NCI-H510A (cell line): ENCODE data around the gene DCTN5.

Experiments used
- DNase-seq: peaks from one replicate; lab custom pipeline; 2025; lab: John Stamatoyannopoulos, UW

The DCTN5 gene

GRCh38 chr16:23663918-23664317, 22.7 kb downstream of the DCTN5 start:
- no peak for DNase-seq

DNA sequence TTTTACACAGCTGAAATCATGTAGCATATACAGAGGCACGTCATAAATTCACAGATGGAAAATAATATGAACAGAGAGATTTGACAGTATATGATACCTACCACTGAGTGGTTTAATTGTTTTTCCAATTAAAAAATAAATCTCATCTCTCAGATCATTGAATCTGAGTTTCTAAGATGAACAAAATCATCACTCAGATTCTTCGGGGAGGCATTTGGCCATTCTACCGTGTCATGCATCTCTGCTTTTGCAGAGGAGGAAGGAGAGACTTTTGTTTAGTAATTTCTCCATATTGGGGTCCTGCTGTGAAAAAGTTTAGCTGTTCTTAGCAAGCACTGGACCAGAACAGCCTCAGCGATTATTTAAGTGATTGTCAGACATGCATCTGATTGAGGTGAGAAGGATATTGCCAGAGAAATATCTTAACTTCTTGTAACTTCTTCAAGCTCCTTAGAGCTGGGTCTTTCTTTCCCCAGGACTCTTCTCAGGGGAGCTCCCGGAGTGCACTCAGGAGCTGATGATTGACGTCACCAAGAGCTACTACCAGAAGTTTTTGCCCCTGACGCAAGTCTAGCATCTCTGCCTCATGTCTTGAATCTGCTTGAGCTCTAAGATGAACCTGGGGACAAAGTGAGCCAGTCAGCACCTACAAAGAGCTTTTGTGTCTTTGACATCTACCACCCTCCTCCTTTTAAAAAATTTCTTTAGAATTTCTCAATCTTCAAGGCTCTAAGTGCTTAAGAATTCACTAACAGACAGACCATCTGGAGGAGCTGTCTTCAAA, 25.5 kb downstream of the DCTN5 start:
- no peak for DNase-seq

DNA sequence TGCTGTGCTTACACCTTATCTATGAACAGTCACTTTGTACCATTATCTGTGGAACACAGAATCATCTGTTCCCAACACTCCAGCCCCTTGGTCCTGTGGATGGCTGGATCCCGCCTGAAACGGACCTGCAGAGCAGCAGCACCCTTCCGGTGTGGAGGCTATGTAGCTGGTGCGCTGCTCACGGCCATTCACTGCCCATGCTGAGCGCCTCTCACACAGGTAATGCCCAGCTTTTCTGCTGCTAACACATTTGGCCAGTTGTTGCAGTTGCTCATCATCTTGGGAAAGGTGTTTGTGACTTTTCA, 26.0 kb downstream of the DCTN5 start:
- DNase-seq = no peak

DNA sequence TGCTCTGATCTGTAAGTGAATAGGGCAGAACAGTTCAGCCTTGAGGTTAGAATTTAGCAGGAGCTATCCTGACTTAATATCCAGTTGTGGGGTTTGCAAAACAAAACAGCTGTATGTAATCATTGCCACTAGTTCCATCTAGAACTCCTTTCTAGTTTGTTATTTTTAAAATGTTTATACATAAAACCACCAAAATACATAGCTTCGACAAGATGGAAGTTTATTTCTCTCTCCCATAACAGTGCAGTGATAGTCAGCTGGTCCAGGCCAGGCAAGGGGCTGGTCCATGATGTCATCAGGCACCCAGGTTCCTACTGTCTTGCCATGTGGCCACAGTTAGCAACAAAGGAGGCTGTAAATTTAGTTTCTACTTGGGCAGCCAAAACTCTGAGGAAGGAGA, 27.0 kb downstream of the DCTN5 start:
- DNase-seq = no peak

- no peak for DNase-seq
Observed at GRCh38 chr16:23668873-23669272, 27.6 kb downstream of the DCTN5 start.

DNA sequence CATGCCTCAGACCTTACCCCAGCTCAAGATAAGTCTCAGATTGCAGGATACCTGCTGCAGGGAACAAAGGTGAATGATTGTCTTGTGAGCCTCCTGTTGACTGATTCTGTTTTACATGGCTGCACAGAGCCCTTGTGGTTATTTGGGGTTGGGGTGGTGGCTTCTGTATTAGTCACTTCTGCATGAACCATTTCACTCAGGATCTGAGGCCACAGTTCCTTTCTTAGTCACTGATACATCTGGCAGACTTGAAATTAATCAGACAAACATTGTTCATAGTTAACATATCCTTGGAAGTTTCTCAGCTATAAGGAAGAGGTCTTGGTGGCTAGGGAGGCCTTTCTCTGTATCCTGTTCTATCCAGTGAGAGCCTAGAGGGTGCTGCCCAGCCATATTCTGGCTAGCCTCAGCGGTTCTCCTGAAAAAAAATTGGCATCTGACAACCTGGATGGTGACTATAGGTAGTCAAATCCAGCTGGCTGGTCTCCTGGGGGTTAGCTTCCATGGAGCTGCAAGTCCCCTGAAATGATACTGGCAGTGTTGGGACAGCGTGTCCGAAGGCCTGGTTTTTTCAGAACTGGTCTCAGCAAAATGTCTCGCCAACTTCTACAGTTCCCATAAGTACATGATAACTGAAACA, 29.0 kb downstream of the DCTN5 start:
- no peak for DNase-seq

DNA sequence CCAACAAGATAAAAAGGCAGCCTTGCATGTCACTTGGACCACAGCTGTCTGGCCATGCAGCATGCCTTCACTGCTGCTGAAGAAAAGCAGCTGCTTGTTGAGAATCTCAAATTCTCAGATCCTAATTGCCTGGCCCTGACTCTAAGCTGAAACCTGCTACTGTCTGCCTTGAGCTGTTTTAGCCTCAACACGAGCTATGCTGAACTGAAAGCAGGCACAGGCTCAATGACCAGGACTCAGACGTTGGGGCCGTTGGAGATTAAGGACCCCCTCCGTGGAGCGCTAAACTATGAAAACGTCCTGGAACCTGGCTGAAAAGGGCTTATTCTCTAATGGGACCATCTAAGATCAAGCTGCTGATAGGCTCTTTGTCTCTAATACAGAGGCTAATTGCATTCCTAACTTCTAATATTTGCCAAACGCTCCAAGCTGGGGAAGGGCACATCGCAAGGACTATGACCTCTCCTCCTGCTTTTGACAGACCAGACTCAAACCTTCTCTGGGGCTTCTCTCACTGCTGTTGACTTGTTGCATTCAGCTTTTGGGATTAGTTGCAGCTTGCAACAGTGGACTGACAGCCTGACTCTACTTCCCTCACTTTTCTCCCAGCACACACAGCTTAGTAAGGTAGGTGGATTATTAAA, 32.8 kb downstream of the DCTN5 start:
- DNase-seq = no peak

GRCh38 chr16:23676924-23677480, 35.7 kb downstream of the DCTN5 start:
- no peak for DNase-seq

GRCh38 chr16:23678430-23679273, 37.4 kb downstream of the DCTN5 start, which contains the start of gene PLK1:
Gene PLK1 (plus strand): TSS chr16:23678889. CDS start chr16:23678933, 44 bp downstream.
- DNase-seq = peak; percentile 92

- peak; percentile 51 for DNase-seq
Observed at GRCh38 chr16:23679274-23679985, 38.2 kb downstream of the DCTN5 start.

DNA sequence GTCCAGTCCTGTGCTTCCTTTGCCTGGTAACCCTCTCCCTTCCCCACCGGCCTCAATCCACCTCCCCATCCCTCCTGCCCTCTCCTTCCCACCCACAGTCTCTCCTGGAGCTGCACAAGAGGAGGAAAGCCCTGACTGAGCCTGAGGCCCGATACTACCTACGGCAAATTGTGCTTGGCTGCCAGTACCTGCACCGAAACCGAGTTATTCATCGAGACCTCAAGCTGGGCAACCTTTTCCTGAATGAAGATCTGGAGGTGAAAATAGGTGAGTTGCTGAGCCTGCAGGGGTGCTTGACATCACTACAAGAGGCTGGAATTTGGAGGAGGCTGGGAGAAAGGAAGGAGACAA, 38.7 kb downstream of the DCTN5 start:
- DNase-seq = no peak

- no peak for DNase-seq
Observed at GRCh38 chr16:23682181-23682580, 40.9 kb downstream of the DCTN5 start.

- DNase-seq = no peak
Observed at GRCh38 chr16:23683487-23683886, 42.2 kb downstream of the DCTN5 start.

- DNase-seq = no peak
Observed at GRCh38 chr16:23687034-23687808, 46.0 kb downstream of the DCTN5 start.

DNA sequence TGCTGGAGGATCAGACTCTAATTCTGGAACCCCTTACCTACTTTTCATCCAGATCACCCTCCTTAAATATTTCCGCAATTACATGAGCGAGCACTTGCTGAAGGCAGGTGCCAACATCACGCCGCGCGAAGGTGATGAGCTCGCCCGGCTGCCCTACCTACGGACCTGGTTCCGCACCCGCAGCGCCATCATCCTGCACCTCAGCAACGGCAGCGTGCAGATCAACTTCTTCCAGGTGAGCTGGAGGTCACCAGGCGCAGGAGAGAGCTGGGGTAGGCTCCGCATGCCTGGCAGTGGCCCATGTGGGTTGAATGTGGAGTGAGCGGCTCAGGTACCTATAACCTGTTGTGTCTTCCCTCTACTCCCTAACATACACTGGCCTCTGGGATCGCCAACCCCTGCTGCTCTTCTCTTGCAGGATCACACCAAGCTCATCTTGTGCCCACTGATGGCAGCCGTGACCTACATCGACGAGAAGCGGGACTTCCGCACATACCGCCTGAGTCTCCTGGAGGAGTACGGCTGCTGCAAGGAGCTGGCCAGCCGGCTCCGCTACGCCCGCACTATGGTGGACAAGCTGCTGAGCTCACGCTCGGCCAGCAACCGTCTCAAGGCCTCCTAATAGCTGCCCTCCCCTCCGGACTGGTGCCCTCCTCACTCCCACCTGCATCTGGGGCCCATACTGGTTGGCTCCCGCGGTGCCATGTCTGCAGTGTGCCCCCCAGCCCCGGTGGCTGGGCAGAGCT, 48.3 kb downstream of the DCTN5 start:
- DNase-seq = no peak

- no peak for DNase-seq
Observed at GRCh38 chr16:23690771-23691482, 49.7 kb downstream of the DCTN5 start.

DNA sequence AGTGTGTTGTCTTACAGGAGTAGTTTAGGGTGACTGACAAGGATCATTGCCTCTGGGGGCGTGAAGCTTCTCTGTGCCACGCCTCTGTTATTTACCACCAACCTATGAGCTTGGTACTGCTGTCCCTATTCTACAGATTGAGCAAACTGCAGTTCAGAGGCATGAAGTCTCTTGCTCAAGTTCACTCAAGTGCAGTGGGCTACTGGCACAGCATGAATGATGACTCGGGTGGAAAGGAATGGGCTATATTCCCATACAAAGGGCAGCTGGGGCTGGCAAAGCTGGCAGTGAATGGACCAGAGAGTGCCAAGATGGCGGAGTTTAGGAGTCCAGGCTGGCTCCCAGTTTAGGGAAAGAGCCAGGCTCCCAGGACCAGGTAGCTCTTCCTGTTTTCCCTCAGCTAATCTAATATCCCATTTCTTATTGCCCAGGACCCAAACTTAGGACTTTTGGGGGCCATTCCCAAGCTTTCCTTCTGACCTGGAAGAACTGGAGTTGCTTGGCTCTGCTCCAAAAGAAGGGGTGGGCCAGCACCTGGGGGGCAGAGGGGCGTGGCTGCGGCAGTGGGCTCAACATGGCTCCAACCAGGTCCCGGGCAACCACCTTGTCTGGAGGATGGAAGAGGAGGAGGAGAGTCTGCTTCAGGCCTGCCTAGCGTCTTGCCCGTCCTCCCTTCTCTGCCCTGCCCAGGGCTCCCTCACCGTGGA, 50.4 kb downstream of the DCTN5 start:
- DNase-seq = no peak

DNA sequence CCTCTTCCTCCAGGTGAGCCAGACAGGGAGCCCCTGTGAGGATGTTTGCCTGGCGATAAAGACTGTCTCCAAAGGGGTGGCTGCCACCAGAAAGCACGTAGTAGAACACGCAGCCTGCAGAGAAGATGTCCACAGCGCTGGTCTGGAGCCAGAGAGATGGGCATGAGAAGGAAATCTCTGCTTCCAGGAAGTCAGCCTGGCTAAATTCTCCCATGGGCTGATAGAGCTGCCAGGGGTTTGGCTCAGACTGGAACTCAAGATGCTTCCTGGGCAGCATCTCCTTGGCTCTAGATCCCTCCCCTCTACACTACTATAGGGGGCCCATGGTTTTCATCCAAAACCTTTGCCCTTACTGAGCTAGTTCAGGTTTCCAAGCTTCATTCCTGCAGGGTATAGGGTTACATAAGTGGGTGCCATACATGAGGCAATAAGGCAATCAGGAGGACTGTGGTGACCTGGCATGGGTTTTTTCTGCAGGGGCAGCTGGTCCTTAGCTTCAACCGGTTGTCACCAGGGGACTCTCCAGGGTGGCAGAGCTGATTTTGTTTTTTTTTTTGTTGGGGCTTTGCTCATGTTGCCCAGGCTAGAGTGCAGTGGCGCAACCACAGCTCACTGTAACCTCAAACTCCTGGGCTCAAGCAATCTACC, 51.0 kb downstream of the DCTN5 start:
- DNase-seq = no peak
